Measurements from ENCODE around the gene SHANK2. TPM values are rescaled to one million over a fixed set of nuclear protein-coding genes. Genes with fewer than 3 reads are reported as not detected.

The SHANK2 gene
- total RNA-seq, 4 donors from 2014 or later = 10.8 to 25.3 (median 15.6) TPM

- no peak for DNase-seq (ENCODE audit: extremely low spot score)
- H3K9me3 ChIP-seq = no peaks in the 10 kb centered on the region
- no peak overlapping the region for H3K27ac ChIP-seq (replicated peaks in 1 of 4)
- no peaks in the 10 kb centered on the region for H3K4me1 ChIP-seq
- peaks cover 0 to 58% (median 0%) of the 10 kb centered on the region in 4 donors for H3K27me3 ChIP-seq
- no peak overlapping the region for H3K4me3 ChIP-seq
- 90% methylated on average over 18 of the region's 18 CpGs for WGBS
- no peaks in the 10 kb centered on the region for H3K36me3 ChIP-seq
- intact Hi-C loops (cut with DNase I) = no loop called here
- TF ChIP-seq EP300 (IDR thresholded peaks at IDR 0.05) = no peak
- TF ChIP-seq POLR2A (IDR thresholded peaks at IDR 0.05; ENCODE audit: low read depth) = no peak
- no peak for TF ChIP-seq POLR2AphosphoS5 (IDR thresholded peaks at IDR 0.05)
- no peak for TF ChIP-seq CTCF (IDR thresholded peaks at IDR 0.05)
Observed at GRCh38 chr11:71265559-71266092, 13.2 kb upstream of the SHANK2 start.

DNA sequence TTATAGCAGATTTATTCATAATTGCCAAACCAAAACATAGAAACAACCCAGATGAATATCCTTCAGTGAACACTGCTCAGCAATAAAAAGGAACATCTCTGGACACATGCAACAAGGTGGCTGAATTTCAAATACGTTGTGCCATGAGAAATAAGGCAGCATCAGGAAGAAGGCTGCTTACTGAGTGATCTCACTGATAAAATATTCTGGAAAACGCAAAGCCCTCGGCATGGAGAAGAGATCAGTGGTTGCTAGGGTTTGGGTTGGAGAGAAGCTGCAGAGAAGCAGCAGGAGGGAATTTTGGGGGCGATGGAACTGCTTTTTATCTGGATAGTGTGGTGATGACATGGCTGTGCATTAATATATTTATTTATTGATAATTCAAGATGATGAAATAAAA is 11.0 kb upstream of the SHANK2 start:
- H3K4me3 ChIP-seq = no peak overlapping the region
- no peaks in the 10 kb centered on the region for H3K4me1 ChIP-seq
- no peak overlapping the region for H3K27ac ChIP-seq (replicated peaks in 1 of 4)
- WGBS = 39% methylated on average over 4 of the region's 4 CpGs
- H3K27me3 ChIP-seq = peaks cover 0 to 49% (median 0%) of the 10 kb centered on the region in 4 donors
- DNase-seq (ENCODE audit: extremely low spot score) = no peak
- H3K36me3 ChIP-seq = no peaks in the 10 kb centered on the region
- intact Hi-C loops (cut with DNase I) = no loop called here
- H3K9me3 ChIP-seq = peaks cover 0 to 5% (median 2%) of the 10 kb centered on the region in 4 donors
- TF ChIP-seq CTCF (IDR thresholded peaks at IDR 0.05) = no peak
- TF ChIP-seq EP300 (IDR thresholded peaks at IDR 0.05) = no peak
- TF ChIP-seq POLR2AphosphoS5 (IDR thresholded peaks at IDR 0.05) = no peak
- TF ChIP-seq POLR2A (IDR thresholded peaks at IDR 0.05; ENCODE audit: low read depth) = no peak

- no peak overlapping the region for H3K4me3 ChIP-seq
- 53% methylated on average over 10 of the region's 11 CpGs for WGBS
- H3K27me3 ChIP-seq = peaks cover 6 to 59% (median 16%) of the 10 kb centered on the region in 4 donors
- peaks cover 0 to 15% (median 6%) of the 10 kb centered on the region in 4 donors for H3K9me3 ChIP-seq
- no peak for TF ChIP-seq CTCF (IDR thresholded peaks at IDR 0.05)
- TF ChIP-seq POLR2A (IDR thresholded peaks at IDR 0.05; ENCODE audit: low read depth) = no peak
- TF ChIP-seq EP300 (IDR thresholded peaks at IDR 0.05) = no peak
- TF ChIP-seq POLR2AphosphoS5 (IDR thresholded peaks at IDR 0.05) = no peak
- no peaks in the 10 kb centered on the region for H3K36me3 ChIP-seq
- H3K27ac ChIP-seq (replicated peaks in 1 of 4) = no peak overlapping the region
- DNase-seq (ENCODE audit: extremely low spot score) = no peak
- H3K4me1 ChIP-seq = peaks cover 14 to 28% (median 25%) of the 10 kb centered on the region in 4 donors
- intact Hi-C loops (cut with DNase I) = no loop called here
Observed at GRCh38 chr11:71255800-71256479, 3.6 kb upstream of the SHANK2 start.

DNA sequence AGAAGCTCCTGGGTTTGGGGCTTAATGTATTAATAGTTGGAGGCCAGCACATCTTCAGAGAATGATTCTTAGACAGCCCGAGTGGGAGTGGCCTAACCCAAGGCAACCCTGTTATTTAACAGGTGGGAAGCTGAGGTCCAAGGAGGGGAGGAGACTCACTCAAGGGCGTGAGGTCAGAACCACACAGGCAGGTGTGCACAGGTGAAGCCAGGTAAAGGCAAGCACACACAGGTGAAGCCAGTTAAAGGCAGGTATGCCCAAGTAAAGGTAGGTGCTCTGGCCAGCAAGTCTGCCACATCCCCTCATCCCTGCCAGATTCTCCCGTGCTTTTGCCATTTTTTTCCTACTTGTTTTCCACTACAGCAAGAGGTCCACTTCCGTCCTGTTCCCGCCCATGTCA is 2.9 kb upstream of the SHANK2 start:
- Histone ChIP-seq H3K9me3 (peaks cover 0 to 15% (median 6%) of the 10 kb centered on the region in 4 donors), H3K4me1 (peaks cover 15 to 32% (median 30%) of the 10 kb centered on the region in 4 donors), H3K4me3 (no peak overlapping the region), H3K27me3 (peaks cover 6 to 66% (median 21%) of the 10 kb centered on the region in 4 donors), H3K36me3 (no peaks in the 10 kb centered on the region), H3K27ac (replicated peaks in 1 of 4) (no peak overlapping the region)
- no peak for TF ChIP-seq POLR2AphosphoS5 (IDR thresholded peaks at IDR 0.05)
- no peak for TF ChIP-seq EP300 (IDR thresholded peaks at IDR 0.05)
- no peak for TF ChIP-seq CTCF (IDR thresholded peaks at IDR 0.05)
- no peak for DNase-seq (ENCODE audit: extremely low spot score)
- WGBS = 62% methylated on average over 5 of the region's 5 CpGs
- intact Hi-C loops (cut with DNase I) = no loop called here
